ENCODE results near the gene SLC25A33.

Gene SLC25A33

DNA sequence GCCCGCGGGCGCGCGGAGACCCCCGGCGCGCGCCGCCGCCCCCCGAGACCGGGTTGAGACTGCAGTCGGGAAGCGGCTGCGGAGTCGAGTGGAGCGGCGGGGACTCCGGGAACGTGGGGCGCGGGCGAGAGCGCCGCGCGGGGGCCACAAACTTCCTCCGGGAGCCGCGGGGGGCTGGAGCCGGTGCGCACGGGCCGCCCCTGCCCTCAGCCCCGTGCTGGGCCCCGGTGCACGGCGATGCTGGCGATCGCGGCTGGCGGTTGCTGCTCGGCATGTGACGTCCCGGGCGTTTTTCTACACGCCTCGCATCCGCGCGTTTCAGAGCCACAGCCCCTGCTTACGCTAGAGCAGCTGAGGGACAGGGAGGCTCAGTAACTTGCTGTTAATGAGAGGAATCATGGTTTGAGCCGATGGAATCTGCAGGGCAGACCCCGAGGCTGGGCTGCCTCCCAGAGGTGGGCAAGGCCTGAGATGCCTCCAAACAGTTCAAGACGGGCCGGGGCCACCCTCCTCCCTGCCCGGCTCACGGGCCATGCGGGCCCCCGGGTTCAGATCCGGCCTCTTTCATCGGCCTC is 50.0 kb downstream of the SLC25A33 start:
- peak overlapping the region; percentile 95 for H3K4me3 ChIP-seq
- peak overlapping the region; percentile 21 to 90 for H3K27ac ChIP-seq
- TF ChIP-seq, protein P1, sequence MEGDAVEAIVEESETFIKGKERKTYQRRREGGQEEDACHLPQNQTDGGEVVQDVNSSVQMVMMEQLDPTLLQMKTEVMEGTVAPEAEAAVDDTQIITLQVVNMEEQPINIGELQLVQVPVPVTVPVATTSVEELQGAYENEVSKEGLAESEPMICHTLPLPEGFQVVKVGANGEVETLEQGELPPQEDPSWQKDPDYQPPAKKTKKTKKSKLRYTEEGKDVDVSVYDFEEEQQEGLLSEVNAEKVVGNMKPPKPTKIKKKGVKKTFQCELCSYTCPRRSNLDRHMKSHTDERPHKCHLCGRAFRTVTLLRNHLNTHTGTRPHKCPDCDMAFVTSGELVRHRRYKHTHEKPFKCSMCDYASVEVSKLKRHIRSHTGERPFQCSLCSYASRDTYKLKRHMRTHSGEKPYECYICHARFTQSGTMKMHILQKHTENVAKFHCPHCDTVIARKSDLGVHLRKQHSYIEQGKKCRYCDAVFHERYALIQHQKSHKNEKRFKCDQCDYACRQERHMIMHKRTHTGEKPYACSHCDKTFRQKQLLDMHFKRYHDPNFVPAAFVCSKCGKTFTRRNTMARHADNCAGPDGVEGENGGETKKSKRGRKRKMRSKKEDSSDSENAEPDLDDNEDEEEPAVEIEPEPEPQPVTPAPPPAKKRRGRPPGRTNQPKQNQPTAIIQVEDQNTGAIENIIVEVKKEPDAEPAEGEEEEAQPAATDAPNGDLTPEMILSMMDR (IDR thresholded peaks at IDR 0.05), result no peak
- peak; percentile 71 for DNase-seq (ENCODE audit: low spot score)

GRCh38 chr1:9589719-9590157 is 50.5 kb downstream of the SLC25A33 start:
- H3K4me3 ChIP-seq, result peak overlapping the region; percentile 95
- TF ChIP-seq, protein P1 (IDR thresholded peaks at IDR 0.05), result no peak
- DNase-seq (ENCODE audit: low spot score), result peak; percentile 72
- peak overlapping the region; percentile 21 to 90 for H3K27ac ChIP-seq

GRCh38 chr1:9590201-9590600 is 50.9 kb downstream of the SLC25A33 start:
- Histone ChIP-seq H3K27ac (no peak overlapping the region), H3K4me3 (peak overlapping the region; percentile 95)
- no peak for DNase-seq (ENCODE audit: low spot score)
- TF ChIP-seq, protein P1 (IDR thresholded peaks at IDR 0.05), result no peak

GRCh38 chr1:9590945-9591668 is 51.8 kb downstream of the SLC25A33 start:
- TF ChIP-seq, protein P1 (IDR thresholded peaks at IDR 0.05), result no peak
- no peak overlapping the region for H3K27ac ChIP-seq
- DNase-seq (ENCODE audit: low spot score), result no peak
- no peak overlapping the region for H3K4me3 ChIP-seq

DNA sequence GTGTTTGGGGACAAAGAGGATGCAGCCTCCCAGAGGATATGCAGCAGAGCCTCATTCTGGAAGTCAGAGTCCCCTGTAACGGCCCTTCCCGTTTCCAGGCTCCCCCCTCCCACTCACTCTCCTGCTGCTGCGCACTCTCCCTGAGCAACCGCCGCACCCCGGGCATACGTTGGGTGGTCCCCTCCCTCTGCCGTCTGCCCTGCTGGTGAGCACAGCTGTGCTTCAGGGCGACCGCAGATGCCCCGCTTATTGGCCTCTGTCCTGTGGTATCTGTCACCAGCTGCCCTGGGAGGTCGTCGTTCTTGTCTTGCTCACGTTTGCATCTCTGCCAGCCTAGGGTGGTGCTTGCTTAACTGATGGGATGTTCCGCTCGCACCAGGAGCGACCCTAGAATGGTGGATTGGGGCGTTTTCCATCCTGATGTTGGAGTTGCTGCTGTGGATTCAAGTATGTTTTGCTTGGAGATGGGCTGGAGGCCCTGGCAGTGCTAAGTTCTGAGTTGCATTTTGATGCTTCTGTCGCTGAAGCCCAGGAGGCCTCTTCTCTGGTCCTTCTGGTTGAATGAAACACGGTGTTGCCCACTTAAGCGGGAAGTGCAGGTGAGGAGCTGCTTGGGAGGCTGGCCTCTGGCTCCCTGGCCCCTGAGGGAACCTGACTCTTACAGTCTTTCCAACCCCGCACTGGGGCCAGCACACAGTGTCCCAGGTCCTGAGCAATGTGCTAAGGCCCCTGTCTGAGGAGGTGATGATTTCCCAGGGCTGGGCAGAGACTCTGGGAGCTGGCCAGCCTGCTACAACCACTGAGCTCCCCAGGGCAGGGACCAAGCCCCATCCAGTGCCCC is 52.6 kb downstream of the SLC25A33 start:
- DNase-seq (ENCODE audit: low spot score), result no peak
- TF ChIP-seq, protein P1 (IDR thresholded peaks at IDR 0.05), result no peak
- Histone ChIP-seq H3K27ac (no peak overlapping the region), H3K4me3 (no peak overlapping the region)

DNA sequence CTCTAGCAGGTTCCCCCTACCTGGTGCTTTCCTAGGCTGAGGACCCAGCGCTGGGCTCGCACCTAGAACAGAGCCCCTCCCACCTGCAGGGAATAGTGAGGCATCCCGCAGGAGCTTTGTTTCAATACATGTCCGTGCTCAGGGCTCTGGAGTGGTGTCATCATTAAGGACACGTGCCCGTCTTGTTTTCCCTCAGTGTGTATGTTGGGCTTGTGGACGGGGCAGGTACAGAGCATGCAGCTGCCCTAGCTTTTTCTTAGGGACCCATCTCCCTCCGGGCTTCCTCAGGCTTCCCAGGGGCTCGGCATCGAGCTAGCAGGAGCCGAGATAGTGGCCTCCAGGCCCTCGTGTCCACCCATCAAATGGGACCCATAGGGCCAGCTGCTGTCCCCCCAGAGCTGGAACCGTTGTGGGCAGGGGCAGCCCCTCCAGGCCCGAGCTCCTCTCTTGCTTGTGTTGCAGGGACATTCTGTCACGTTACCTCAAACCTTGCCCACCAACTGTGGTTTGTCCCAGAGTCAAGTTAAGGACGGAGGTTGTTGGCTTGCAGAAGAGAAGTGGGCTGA is 53.3 kb downstream of the SLC25A33 start:
- Histone ChIP-seq H3K4me3 (no peak overlapping the region), H3K27ac (no peak overlapping the region)
- no peak for DNase-seq (ENCODE audit: low spot score)
- TF ChIP-seq, protein P1 (IDR thresholded peaks at IDR 0.05), result no peak
